Nephron progenitor cell (in vitro differentiated cells): ENCODE results near the gene SSBP3.

Experiments used
- DNase-seq: peaks from one replicate; pipeline ENCODE4 v3.0.0; 2021
- H3K27ac Mint-ChIP-seq: 2 replicates; pipeline ENCODE4 v1.8.0; 2021; ENCODE audit warnings: mild to moderate bottlenecking, moderate library complexity, mixed read lengths
- H3K27me3 Mint-ChIP-seq: 2 replicates; pipeline ENCODE4 v1.8.0; 2021; ENCODE audit warnings: mild to moderate bottlenecking, low read depth, mixed read lengths; ENCODE audit not compliant: poor library complexity
- H3K36me3 Mint-ChIP-seq: 2 replicates; pipeline ENCODE4 v1.8.0; 2021; ENCODE audit warnings: low read depth, mixed read lengths
- H3K4me1 Mint-ChIP-seq: 2 replicates; pipeline ENCODE4 v1.8.0; 2021; ENCODE audit warnings: mixed read lengths
- H3K4me3 Mint-ChIP-seq: 2 replicates; pipeline ENCODE4 v1.8.0; 2021; ENCODE audit warnings: mild to moderate bottlenecking, moderate library complexity, mixed read lengths
- H3K9me3 Mint-ChIP-seq: 2 replicates; pipeline ENCODE4 v1.8.0; 2021; ENCODE audit warnings: mild to moderate bottlenecking, moderate library complexity, mixed read lengths
- CTCF ChIP-seq: fragments of 200-600 bp; sonication (generic); IDR thresholded peaks from 2 replicates; pipeline ENCODE4 v1.5.0; 2021; ENCODE audit warnings: antibody characterized with exemption

The SSBP3 gene

GRCh38 chr1:54300401-54300800 is 105.8 kb downstream of the SSBP3 start:
- no peaks in the 10 kb centered on the region for H3K36me3 Mint-ChIP-seq
- no peaks in the 10 kb centered on the region for H3K9me3 Mint-ChIP-seq
- DNase-seq, result no peak
- H3K27me3 Mint-ChIP-seq, result peaks cover under 1% of the 10 kb centered on the region
- H3K27ac Mint-ChIP-seq, result no peak overlapping the region
- H3K4me1 Mint-ChIP-seq, result peaks cover 100% of the 10 kb centered on the region
- TF ChIP-seq CTCF, result no peak
- no peak overlapping the region for H3K4me3 Mint-ChIP-seq

DNA sequence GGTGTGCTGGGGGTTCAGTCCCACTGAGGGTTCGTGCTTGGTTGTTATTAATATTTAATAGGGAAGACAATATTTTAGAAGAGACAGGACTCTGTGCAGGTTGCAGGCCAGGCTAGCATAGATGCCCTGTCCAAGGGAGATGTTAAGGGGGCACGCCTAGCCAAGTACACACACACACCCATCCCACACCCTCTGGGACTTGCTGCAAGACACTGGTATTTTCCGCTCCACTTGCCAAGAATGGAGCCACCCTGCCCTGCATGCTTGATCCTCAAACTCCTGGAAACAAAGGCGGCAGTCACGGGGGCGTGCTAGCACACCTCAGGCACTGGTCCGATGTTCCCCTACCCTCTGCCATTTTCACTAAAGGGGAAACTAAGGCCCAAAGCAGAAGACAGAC is 107.2 kb downstream of the SSBP3 start:
- Mint-ChIP-seq H3K4me3 (no peak overlapping the region), H3K27me3 (peaks cover 7% of the 10 kb centered on the region), H3K36me3 (no peaks in the 10 kb centered on the region), H3K27ac (peak overlapping the region; percentile 84), H3K4me1 (peaks cover 100% of the 10 kb centered on the region), H3K9me3 (no peaks in the 10 kb centered on the region)
- DNase-seq, result no peak
- TF ChIP-seq CTCF, result no peak

DNA sequence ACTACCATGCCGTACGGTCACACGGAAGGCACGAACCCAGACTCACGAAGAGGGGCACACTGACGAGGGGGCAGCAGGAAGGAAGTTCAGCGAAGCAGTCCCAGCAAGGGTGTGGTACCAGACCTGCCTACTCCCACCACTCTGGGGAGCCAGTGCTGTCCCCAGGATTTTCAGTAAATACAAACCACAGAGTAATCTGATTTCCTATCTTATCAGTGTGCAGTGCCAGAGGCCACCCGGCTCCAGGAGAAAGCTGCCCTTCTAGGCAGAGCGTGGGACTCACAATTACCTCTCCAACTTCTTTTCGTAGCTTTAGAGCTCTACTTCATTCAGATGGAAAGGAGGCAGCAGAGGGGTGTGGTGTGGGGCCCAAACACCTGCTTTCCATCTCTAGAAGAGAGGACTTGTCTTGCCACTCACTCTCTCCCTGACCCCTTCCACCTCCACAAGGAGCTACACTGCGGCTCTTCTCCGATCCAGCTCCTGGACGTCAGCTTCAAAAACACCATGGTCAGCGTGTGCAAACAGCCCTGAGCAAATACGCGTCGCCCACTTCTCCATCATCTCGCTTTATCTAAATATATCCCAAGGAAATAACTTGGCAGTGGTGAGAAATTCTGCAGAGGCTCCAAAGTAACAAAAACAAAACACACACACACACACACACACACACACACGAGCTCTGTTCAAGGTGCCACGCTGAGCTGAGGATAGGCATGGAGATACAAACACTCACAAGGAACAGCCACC is 107.7 kb downstream of the SSBP3 start:
- Mint-ChIP-seq H3K9me3 (no peaks in the 10 kb centered on the region), H3K36me3 (no peaks in the 10 kb centered on the region), H3K4me1 (peaks cover 98% of the 10 kb centered on the region), H3K27ac (peak overlapping the region; percentile 84), H3K27me3 (peaks cover 7% of the 10 kb centered on the region), H3K4me3 (peak overlapping the region; percentile 37)
- TF ChIP-seq CTCF, result no peak
- DNase-seq, result no peak

- DNase-seq, result no peak
- H3K27me3 Mint-ChIP-seq, result peaks cover 7% of the 10 kb centered on the region
- TF ChIP-seq CTCF, result no peak
- no peaks in the 10 kb centered on the region for H3K9me3 Mint-ChIP-seq
- H3K36me3 Mint-ChIP-seq, result no peaks in the 10 kb centered on the region
- H3K4me3 Mint-ChIP-seq, result no peak overlapping the region
- H3K4me1 Mint-ChIP-seq, result peaks cover 98% of the 10 kb centered on the region
- peak overlapping the region; percentile 84 for H3K27ac Mint-ChIP-seq
Observed at GRCh38 chr1:54297596-54298283, 108.5 kb downstream of the SSBP3 start.

GRCh38 chr1:54296666-54297065 is 109.5 kb downstream of the SSBP3 start:
- Mint-ChIP-seq H3K27ac (peak overlapping the region; percentile 84), H3K36me3 (no peaks in the 10 kb centered on the region), H3K27me3 (peaks cover 7% of the 10 kb centered on the region), H3K4me1 (peaks cover 98% of the 10 kb centered on the region), H3K4me3 (no peak overlapping the region), H3K9me3 (no peaks in the 10 kb centered on the region)
- TF ChIP-seq CTCF, result no peak
- no peak for DNase-seq

GRCh38 chr1:54294887-54295286 is 111.3 kb downstream of the SSBP3 start:
- H3K27me3 Mint-ChIP-seq, result peaks cover 7% of the 10 kb centered on the region
- peak overlapping the region; percentile 81 for H3K27ac Mint-ChIP-seq

More at GRCh38 chr1:54294887-54295286, 111.3 kb downstream of the SSBP3 start:
- Mint-ChIP-seq H3K4me1 (peaks cover 98% of the 10 kb centered on the region), H3K36me3 (no peaks in the 10 kb centered on the region), H3K4me3 (peak overlapping the region; percentile 22), H3K9me3 (no peaks in the 10 kb centered on the region)
- DNase-seq, result no peak
- TF ChIP-seq CTCF, result no peak
